Activated CD4-positive, CD25-positive, alpha-beta regulatory T cell treated with anti-CD3 and anti-CD28 coated beads, Interleukin-2, amount 50 U/mL, for 24 hours (primary cell): ENCODE results near the gene OVOL2.
A peak's percentile ranks its signal among the peaks of the same experiment; 100 is the strongest.
"Not testable (repeated sequence)": the region's sequence is repeated elsewhere in the genome, so short reads cannot be mapped to it uniquely, and the experiment has no call there.

Experiments used
- ATAC-seq, 2 donors: fragments of 150-1000 bp; cut with Tn5 transposase; one replicate each; pipeline ENCODE4 v1.10.0; 2021; ENCODE audit warnings: mild to moderate bottlenecking in 1 of 2, moderate library complexity in 1 of 2

Gene OVOL2

DNA sequence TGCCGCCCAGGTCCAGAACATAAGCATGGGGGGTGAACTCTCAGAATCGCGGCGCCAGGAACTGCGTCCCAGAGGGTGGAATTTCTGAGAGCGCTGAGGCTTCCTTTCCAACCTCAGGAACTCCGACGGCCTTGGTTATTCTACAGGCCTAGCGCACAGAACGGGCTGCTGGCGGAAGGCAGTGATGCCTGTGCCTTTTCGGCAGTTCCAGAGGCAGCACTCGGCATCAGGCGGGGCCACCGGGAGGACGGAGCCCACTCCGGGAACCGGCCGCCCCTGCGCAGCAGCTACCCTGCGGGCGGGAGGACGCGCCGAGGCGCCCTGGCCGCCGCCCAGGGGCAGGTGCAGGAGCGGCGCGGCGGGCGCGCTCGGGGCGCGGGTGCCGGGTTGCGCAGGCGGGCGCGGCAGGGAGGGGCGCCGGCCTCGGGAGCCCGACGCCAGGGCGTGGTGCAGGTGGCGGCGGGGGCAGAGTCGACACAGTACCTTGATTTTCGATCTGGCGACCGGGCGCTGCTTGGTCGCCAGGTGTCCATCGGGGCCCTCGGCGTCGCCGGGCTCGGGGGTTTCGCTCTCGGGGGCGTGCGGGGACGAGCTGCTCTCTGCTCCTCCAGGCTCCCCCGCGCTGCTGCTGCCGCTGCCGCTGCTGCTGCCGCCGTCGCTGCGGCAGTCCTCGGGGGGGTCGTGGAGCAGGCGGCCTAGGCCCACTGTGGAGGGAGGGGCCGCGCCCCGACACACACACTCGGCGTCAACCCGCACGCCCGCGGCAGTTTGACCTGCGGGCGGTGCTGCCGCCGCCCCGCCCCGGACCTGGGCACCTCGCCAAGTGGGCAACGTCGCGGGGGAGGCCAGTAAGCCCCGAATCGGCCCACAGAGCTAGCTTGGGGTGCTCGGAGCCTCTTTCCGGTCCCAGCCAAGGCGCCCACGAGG lies 1.3 kb downstream of the OVOL2 start:
- no peak for ATAC-seq

DNA sequence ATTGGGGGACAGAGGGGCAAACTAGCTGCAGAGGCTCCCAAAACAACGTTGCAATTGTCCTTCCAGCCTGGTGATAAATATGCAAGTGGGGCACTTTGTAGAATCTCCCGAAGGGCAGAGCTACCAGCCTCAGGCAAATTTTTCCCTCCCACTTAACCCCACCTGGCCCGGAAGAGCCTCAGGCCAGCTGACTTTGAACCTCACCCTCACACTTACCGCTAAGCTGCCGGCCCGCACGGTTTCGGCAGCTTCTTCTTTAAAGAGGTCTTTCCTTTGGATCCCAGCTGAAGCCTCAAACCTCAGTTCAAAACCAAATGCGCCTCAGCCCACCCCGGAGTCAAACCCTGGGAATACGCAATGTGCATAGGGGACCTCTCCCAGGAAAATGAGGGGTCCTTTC lies 2.5 kb downstream of the OVOL2 start:
- ATAC-seq, result no peak

- no peak for ATAC-seq
Observed at GRCh38 chr20:18052856-18053255, 4.9 kb downstream of the OVOL2 start.

DNA sequence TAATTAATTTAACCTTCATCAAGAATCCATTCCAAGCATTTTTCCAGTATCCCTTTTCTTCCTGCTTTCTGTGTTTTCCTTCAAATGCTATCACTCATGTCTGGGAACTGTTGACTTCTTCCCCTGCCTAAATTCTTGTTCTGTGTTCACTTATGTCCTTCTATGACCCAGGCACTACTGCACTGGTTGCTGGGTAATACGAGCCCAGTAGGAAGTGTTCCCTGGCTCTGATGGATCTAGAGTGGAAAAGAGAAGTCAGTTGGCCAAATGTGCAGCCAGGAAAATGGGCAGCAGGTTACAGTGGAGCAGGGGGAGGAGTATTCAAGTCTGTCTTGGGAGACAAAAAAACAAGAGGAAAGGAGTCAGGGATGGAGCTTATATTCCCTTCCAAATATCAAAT lies 7.1 kb downstream of the OVOL2 start:
- ATAC-seq, result no peak

DNA sequence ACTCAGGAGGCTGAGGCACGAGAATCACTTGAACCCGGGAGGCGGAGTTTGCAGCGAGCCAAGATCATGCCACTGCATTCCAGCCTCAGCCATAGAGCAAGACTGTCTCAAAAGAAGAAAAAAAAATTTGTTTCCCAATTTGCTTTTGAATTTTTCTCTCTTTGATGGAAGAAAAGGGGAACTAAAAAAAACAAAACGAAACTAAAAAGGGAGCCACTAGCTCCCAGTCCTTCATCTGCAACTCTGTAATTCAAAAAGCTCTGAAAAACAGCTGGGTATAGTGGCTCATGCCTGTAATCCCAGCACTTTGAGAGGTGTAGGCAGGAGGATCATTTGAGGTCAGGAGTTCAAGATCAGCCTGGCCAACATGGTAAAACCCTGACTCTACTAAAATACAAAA lies 9.5 kb downstream of the OVOL2 start:
- ATAC-seq, result no peak

DNA sequence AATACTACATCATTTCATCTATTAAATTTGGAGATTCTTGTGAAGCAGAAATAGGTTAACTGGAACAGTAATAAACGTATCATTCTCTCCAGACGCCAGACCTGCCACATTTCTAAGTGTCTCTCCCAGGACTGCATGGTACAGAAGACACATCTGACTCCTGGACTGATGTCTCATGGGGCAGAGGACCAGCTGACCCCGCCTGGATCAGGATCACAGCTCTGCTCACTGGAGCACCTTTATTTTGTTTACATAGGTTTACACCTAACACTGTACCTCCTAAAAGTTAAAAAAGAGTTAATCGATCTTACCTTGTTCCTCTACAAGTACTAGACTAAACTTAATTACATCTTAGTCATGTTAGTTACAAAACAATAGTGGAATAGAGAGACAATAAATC lies 11.2 kb downstream of the OVOL2 start:
- ATAC-seq, result no peak

DNA sequence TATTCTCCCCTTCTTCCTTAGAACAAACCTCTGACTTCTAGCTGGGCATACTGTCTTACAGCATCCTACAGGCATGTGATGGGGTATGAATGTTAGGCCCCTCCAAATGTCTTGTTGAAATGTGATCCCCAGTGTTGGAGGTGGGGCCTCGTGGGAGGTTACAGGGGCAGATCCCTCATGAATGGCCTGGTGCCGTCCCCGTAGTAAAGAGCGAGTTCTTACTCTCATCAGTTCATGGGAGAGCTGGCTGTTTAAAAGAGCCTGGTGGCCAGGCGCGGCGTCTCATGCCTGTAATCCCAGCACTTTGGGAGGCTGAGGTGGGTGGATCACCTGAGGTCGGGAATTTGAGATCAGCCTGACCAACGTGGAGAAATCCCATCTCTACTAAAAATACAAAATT lies 15.5 kb downstream of the OVOL2 start:
- no peak for ATAC-seq

DNA sequence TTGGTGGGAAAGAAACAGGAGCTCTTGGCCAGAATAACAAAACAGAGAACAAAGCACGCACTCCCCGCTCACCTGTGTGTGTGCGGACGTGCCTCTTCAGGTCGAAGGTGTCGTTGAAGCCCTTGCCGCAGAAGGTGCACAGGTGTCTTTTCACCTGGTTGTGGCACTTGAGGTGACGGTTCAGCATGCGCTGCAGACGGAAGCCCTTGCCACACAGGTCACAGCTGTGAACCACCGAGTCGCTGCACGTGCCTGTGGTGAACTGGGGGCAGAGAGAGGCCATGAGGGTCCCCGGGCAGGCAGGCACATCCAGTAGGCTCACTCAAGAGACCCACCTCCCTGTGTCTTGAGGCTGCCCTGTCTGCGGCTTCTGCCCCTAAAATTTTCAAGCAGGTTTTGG lies 16.3 kb downstream of the OVOL2 start:
- ATAC-seq, result no peak

DNA sequence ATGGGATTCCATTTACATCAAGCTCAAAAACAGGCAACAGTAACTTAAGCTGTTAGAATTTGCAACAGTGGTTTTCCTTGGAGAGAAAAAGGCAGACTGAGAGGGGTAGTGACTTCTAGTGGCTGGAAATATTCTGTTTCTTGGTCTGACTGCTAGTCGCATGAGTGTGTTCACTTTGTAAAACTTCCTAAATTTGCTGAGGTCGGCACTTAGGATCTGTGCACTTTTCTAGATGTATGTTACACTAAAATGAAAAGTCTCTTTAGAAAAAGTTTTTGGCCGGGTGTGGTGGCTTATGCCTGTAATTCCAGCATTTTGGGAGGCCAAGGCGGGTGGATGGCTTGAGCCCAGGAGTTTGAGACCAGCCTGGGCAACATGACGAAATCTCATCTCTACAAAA lies 18.7 kb downstream of the OVOL2 start:
- ATAC-seq, result no peak

DNA sequence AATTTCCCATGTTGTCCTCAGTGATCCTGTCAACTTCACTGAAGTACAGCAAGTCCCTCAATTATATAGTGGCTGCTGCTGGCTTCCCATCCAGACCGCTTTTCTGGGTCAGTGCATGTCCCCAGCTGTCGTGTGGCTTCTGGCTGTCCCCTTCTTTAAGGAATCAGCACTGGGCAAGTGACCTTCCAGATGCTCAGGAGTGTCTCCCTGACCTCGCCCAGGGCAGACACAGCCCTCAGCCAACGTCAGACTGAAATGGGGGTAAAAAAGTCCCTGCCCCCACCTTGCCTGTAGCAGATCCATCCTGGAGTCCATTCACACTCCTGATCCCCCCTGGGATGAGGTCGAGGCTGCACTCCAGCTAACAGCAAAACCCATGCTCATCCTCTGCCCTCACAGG lies 23.7 kb downstream of the OVOL2 start:
- ATAC-seq, result no peak

DNA sequence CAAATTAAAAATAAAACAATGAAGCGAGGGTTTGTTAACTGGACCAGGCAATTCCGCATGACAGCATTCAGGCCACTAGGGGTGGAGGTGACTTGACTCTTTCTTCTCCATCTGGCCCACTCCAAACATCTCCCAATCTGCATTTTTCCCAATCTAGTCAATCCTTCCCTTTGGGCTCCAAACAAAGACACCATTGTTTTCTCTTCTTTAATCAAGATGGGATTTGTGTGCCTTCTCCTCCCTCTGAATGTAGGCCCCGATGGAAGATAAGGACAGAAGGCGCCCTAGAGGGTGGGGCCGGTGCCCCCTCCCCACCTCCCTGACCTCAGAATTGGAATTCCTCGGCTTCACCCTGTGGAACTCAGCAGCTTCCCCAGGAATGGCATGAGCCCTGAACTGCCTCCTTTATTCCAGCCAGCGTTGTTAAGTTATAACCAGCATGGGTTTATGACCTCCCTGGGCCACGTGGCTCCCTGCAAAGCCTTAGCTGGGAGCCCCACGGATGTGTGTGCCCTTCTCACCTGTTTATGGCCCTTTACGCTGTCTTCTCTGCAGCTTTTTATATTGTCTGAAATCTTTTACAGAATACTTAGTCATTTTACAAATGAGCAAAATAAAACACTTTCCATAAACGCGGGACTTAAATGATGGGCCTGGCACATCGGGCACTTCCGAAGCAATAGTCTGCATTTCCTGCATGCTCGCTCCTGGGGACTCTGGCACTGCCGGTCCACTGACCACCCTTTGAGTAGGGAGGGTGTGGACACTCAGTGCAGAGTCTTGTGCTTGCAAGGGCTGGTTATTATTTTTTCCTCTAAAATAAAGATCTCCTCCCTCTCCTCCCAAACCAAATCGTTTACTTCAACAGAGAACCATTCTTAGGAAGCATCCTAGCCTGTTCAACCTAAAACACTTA lies 24.5 kb downstream of the OVOL2 start:
- no peak for ATAC-seq

DNA sequence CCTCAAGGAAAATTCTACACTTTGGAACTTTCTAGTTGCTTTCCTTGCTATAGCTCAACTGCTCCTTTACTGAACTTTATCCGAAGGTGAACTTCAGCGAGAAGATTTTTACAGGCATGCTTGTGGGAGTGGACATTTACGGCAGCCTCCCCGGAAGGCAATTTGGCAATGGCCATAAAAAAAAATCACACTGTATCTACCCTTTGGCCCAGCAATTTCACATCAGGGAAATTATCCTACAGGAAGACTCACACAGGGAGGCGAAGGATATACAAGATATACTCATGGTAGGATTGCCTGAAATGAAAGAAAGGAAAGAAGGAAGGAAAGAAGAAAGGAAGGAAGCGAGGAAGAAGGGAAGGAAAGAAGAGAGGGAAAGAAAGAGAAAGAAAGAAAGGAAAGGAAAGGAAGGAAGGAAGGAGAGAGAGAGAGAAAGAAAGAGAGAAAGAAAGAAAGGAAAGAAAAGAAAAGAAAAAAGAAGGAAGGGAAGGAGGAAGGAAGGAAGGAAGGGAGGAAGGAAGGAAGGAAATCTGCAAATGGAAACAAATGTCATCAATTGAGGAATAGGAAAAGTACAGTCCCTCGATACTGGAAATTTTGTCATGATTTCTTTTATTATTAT lies 25.7 kb downstream of the OVOL2 start:
- ATAC-seq, result no peak

DNA sequence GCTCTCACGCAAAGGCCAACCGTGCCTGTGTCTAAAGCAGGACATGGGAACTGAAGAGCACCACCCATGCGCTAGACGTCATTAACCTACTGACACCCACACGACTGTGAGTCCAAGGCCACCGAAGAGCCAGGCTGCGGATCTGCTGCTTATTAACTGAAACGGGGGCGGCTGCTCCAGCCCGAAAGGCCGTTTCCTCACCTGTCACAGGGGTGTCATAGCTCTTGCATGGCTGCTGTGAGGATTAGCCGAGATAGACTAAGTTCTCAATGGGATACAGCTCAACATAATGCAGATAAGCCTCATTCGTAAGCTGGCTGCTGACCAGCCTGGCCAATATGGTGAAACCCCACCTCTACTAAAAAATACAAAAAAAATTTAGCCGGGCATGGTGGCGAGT lies 26.7 kb downstream of the OVOL2 start:
- ATAC-seq, result no peak

DNA sequence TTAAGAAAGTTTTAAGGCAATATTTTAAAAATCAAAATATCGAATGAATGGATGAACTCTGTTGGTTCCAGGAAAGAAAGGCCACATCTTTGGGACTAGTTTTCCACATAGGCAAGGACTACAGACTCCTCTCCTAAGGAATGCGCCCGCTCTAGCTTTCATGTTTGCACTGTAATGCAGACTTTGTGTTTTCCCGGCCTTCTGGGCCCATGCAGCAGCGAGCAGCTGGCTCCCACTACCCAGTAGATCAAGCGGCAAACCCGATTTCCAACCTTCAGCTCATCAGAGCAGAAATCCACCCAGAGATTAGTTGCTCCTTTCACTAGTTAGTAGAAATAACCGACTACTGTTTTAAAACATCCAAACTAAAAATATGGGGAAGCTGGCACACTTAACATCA lies 27.7 kb downstream of the OVOL2 start:
- no peak for ATAC-seq

- not testable (repeated sequence) for ATAC-seq
Observed at GRCh38 chr20:18027011-18027410, 30.7 kb downstream of the OVOL2 start.

GRCh38 chr20:18024606-18025127 lies 33.0 kb downstream of the OVOL2 start:
- no peak for ATAC-seq

- ATAC-seq, result no peak
Observed at GRCh38 chr20:18020931-18021330, 36.8 kb downstream of the OVOL2 start.

GRCh38 chr20:18019068-18019467 lies 38.6 kb downstream of the OVOL2 start:
- ATAC-seq, result peak; percentile 24 to 46

DNA sequence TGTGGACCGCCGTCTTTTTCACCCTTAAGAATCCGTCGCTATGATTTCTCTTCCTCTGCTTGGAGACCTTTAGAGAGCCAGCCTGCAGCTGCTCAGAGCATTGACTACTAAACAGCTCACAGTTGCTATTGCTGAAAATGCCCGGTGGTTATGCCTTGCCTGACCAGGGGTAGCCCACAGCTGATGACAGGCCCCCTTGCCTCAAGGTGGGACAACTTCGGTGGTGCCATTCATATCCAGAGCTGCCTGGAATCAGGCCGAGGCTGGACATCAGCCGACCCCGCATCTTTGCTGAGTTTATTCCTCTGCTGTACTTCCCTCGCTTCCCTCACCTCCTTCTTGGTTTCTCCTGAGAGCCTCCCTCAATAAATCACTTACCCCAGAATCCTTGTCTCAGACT lies 39.6 kb downstream of the OVOL2 start:
- ATAC-seq, result no peak

DNA sequence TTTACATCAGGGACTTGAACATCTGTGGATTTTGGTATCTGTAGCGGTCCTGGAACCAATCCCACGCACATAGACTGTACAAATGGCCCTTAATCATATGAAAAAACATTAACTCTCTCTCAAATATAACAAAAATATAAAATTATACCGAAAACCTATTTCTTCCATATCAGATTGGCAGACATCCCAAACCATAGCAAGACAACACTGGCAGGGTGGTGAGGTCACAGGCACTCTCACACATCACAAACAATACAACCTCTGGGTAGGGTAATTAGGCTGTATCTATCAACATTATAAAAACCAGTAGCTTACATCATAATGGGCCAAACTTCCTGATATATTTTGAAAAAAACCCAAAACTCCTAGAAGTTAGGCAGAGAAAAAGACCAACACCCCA lies 40.9 kb downstream of the OVOL2 start:
- ATAC-seq, result no peak

DNA sequence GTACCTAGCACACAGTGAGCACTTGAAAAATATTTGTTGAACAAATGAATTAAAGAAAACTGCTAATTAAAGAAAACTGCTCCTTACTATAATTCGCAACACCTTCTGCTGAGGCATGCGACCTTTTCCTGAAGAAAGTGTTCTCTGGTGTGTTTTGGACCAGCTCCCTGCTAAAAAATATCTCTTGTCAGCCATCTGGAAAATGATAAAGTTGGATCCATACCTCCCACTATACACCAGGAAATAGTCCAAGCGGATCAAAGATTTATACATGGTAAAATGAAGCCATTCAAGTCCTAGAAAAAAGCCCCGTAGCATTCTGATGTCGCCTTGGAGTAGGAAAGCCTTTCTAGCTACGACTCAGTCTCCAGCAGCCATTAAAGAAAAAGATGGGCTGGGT lies 43.3 kb downstream of the OVOL2 start:
- no peak for ATAC-seq

DNA sequence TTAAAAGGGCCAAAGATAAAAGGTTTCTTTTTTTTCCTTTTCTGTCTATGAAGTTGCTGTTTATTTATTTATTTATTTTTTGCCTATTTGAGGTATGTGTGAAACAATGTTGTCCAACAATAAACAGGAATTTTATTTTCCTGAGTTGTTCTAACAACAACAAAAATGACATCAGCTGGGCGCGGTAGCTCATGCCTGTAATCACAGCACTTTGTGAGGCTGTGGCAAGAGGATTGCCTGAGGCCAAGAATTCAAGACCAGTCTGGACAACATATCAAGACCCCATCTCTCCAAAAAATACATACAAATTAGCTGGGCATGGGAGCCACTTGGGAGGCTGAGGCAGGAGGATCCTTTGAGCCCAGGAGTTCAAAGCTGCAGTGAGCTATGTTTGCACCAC lies 44.8 kb downstream of the OVOL2 start:
- no peak for ATAC-seq
